ENCODE data around the gene ARHGEF28. TPM values are rescaled to one million over a fixed set of nuclear protein-coding genes. Genes with fewer than 3 reads are reported as not detected.

Gene ARHGEF28, protein sequence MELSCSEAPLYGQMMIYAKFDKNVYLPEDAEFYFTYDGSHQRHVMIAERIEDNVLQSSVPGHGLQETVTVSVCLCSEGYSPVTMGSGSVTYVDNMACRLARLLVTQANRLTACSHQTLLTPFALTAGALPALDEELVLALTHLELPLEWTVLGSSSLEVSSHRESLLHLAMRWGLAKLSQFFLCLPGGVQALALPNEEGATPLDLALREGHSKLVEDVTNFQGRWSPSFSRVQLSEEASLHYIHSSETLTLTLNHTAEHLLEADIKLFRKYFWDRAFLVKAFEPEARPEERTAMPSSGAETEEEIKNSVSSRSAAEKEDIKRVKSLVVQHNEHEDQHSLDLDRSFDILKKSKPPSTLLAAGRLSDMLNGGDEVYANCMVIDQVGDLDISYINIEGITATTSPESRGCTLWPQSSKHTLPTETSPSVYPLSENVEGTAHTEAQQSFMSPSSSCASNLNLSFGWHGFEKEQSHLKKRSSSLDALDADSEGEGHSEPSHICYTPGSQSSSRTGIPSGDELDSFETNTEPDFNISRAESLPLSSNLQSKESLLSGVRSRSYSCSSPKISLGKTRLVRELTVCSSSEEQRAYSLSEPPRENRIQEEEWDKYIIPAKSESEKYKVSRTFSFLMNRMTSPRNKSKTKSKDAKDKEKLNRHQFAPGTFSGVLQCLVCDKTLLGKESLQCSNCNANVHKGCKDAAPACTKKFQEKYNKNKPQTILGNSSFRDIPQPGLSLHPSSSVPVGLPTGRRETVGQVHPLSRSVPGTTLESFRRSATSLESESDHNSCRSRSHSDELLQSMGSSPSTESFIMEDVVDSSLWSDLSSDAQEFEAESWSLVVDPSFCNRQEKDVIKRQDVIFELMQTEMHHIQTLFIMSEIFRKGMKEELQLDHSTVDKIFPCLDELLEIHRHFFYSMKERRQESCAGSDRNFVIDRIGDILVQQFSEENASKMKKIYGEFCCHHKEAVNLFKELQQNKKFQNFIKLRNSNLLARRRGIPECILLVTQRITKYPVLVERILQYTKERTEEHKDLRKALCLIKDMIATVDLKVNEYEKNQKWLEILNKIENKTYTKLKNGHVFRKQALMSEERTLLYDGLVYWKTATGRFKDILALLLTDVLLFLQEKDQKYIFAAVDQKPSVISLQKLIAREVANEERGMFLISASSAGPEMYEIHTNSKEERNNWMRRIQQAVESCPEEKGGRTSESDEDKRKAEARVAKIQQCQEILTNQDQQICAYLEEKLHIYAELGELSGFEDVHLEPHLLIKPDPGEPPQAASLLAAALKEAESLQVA (N-terminal part only)
- 10 to 100 TPM; 16.9 to 29.7 (median 25.7) TPM for total RNA-seq

- ATAC-seq: peak; percentile 94
- WGBS, 2 donors (ENCODE audit: low coverage in 1 of 2): 4% methylated on average over 11 of the region's 92 CpGs; no CpG with 5 or more reads in 1 of the 2 donors
- no peaks in the 10 kb centered on the region for H3K36me3 ChIP-seq
- H3K9me3 ChIP-seq: no peaks in the 10 kb centered on the region
- H3K27ac ChIP-seq: peak within 1 kb of the TSS; percentile 24 to 89 (median 86)
- no peaks in the 10 kb centered on the region for H3K27me3 ChIP-seq
- H3K4me3 ChIP-seq: peak within 1 kb of the TSS; percentile 60 to 76
- peaks cover 0 to 25% (median 3%) of the 10 kb centered on the region in 3 donors for H3K4me1 ChIP-seq
- peak; percentile 20 for TF ChIP-seq POLR2AphosphoS5 (IDR thresholded peaks at IDR 0.05)
- TF ChIP-seq EP300 (IDR thresholded peaks at IDR 0.05): no peak
- TF ChIP-seq POLR2A (IDR thresholded peaks at IDR 0.05): peak; percentile 10 to 26
Observed at GRCh38 chr5:73625944-73626811, at the start of gene ARHGEF28. ARHGEF28 (plus strand) TSS chr5:73626196; CDS start chr5:73684852, 58,656 bp downstream.

DNA sequence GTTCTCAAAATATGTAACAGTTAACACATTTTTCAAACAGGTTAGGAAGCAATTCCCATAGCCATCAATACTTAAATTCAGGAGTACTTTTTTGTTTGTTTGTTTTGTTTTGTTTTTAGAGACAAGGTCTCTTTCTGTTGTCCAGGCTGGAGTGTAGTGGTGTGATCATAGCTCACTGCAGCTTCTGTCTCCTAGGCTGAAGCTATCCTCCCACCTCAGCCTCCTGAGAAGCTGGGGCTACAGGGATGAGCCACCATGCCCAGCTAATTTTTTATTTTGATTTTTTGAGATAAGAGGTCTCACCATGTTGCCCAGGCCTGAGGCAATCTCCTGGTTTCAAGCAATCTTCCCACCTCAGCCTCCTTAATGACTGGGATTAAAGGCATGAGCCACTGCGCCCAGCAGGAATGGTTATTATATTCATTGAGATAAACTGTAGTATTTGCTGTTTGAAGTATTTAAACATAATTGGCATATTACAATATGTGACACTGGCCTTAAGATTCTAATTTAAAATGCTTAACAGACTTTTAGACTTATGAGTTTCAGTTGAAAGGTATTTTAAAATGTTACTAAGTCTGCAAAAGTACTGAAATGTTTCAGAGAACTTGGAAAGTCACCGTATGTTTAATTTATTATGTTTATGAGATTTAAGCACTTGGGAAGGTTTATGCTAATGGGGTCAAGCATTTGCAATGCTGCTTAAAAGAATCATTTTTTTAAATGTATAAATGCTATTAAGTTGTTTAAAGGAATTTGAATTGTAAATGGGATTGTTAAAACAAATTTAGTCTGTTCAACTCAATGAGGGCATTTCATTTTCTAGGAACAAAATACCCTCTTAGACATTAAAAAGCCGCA is 43.5 kb upstream of the ARHGEF28 start:
- TF ChIP-seq EP300 (IDR thresholded peaks at IDR 0.05) (no peak), CTCF (IDR thresholded peaks at IDR 0.05) (no peak), POLR2A (IDR thresholded peaks at IDR 0.05) (no peak), POLR2AphosphoS5 (IDR thresholded peaks at IDR 0.05) (no peak)
- Histone ChIP-seq H3K36me3 (peaks cover 4 to 46% of the 10 kb centered on the region in 2 donors), H3K4me1 (no peaks in the 10 kb centered on the region), H3K27me3 (no peaks in the 10 kb centered on the region), H3K4me3 (no peak overlapping the region), H3K27ac (no peak overlapping the region), H3K9me3 (no peaks in the 10 kb centered on the region)
- WGBS, 2 donors (ENCODE audit: low coverage in 1 of 2): 49 to 56% methylated on average over 3 of the region's 3 CpGs
- ATAC-seq: no peak

GRCh38 chr5:73587923-73588322 is 38.1 kb upstream of the ARHGEF28 start:
- no peak for ATAC-seq
- H3K4me3 ChIP-seq: no peak overlapping the region
- TF ChIP-seq CTCF (IDR thresholded peaks at IDR 0.05) (no peak), POLR2AphosphoS5 (IDR thresholded peaks at IDR 0.05) (no peak), POLR2A (IDR thresholded peaks at IDR 0.05) (no peak)
- peaks cover 0 to 7% (median 0%) of the 10 kb centered on the region in 3 donors for H3K4me1 ChIP-seq
- 13 to 50% methylated on average over 1 of the region's 1 CpG for WGBS, 2 donors (ENCODE audit: low coverage in 1 of 2)
- no peaks in the 10 kb centered on the region for H3K9me3 ChIP-seq
- H3K36me3 ChIP-seq: no peaks in the 10 kb centered on the region
- no peaks in the 10 kb centered on the region for H3K27me3 ChIP-seq
- H3K27ac ChIP-seq: no peak overlapping the region

- peak; percentile 43 for ATAC-seq
- Histone ChIP-seq H3K9me3 (no peaks in the 10 kb centered on the region), H3K4me3 (no peak overlapping the region), H3K27me3 (no peaks in the 10 kb centered on the region), H3K4me1 (peaks cover 0 to 7% (median 0%) of the 10 kb centered on the region in 3 donors), H3K36me3 (no peaks in the 10 kb centered on the region), H3K27ac (no peak overlapping the region)
- WGBS, 2 donors (ENCODE audit: low coverage in 1 of 2): 44 to 49% methylated on average over 2 to 4 of the region's 4 CpGs
- TF ChIP-seq EP300 (IDR thresholded peaks at IDR 0.05) (no peak), POLR2A (IDR thresholded peaks at IDR 0.05) (no peak), POLR2AphosphoS5 (IDR thresholded peaks at IDR 0.05) (no peak), CTCF (IDR thresholded peaks at IDR 0.05) (peak; percentile 85 to 95 (median 90))
Observed at GRCh38 chr5:73591102-73591695, 34.8 kb upstream of the ARHGEF28 start.
